GM18520 (cell line): ENCODE measurements around the gene SAA1.

Source experiments
- ATAC-seq: cut with Tn5 transposase; IDR thresholded peaks from one replicate; pipeline ENCODE4 v1.9.1; 2021; ENCODE audit not compliant: unreplicated experiment

The SAA1 gene

GRCh38 chr11:18265949-18266348 is at the start of gene SAA1:
TSS of gene SAA1 (plus strand) at chr11:18266264. CDS start at chr11:18266888, 624 bp downstream.
- no peak for ATAC-seq

GRCh38 chr11:18221274-18221876 is 44.7 kb upstream of the SAA1 start:
- ATAC-seq, result no peak

- no peak for ATAC-seq
Observed at GRCh38 chr11:18222814-18223421, 43.1 kb upstream of the SAA1 start.

- no peak for ATAC-seq
Observed at GRCh38 chr11:18223591-18224387, 42.3 kb upstream of the SAA1 start.

GRCh38 chr11:18225913-18226312 is 40.2 kb upstream of the SAA1 start:
- ATAC-seq, result no peak

- peak; percentile 86 for ATAC-seq
Observed at GRCh38 chr11:18229501-18229900, 36.6 kb upstream of the SAA1 start.

GRCh38 chr11:18230859-18231258 is 35.2 kb upstream of the SAA1 start:
- no peak for ATAC-seq

- no peak for ATAC-seq
Observed at GRCh38 chr11:18233912-18234311, 32.2 kb upstream of the SAA1 start.

GRCh38 chr11:18235394-18236334 is 30.4 kb upstream of the SAA1 start:
- ATAC-seq, result no peak

- ATAC-seq, result no peak
Observed at GRCh38 chr11:18236664-18237356, 29.3 kb upstream of the SAA1 start, which contains the start of gene SAA4. TSS of gene SAA4 (minus strand) at chr11:18236802. CDS start at chr11:18235926, 876 bp downstream.

- no peak for ATAC-seq
Observed at GRCh38 chr11:18239655-18240054, 26.4 kb upstream of the SAA1 start.

- ATAC-seq, result no peak
Observed at GRCh38 chr11:18243783-18244362, 22.2 kb upstream of the SAA1 start.

GRCh38 chr11:18245396-18245795 is 20.7 kb upstream of the SAA1 start:
- ATAC-seq, result no peak

GRCh38 chr11:18246379-18247190 is 19.5 kb upstream of the SAA1 start:
- ATAC-seq, result peak; percentile 71

- peak; percentile 7 for ATAC-seq
Observed at GRCh38 chr11:18247191-18247581, 18.9 kb upstream of the SAA1 start.

- ATAC-seq, result no peak
Observed at GRCh38 chr11:18248561-18248960, 17.5 kb upstream of the SAA1 start, which contains the start of gene SAA2. TSS of gene SAA2 (minus strand) at chr11:18248668. CDS start at chr11:18248011, 657 bp downstream.

- ATAC-seq, result no peak
Observed at GRCh38 chr11:18253233-18253632, 12.8 kb upstream of the SAA1 start.

- ATAC-seq, result no peak
Observed at GRCh38 chr11:18253778-18254338, 12.2 kb upstream of the SAA1 start.
